Effector CD8-positive, alpha-beta T cell (primary cell): ENCODE results near the gene GMIP.

ENCODE experiments used
- DNase-seq: peaks from one replicate; lab custom pipeline; 2025; lab: John Stamatoyannopoulos, UW

GMIP gene

GRCh38 chr19:19657397-19657783, 13.9 kb upstream of the GMIP start:
- DNase-seq: no peak

- no peak for DNase-seq
Observed at GRCh38 chr19:19656451-19657396, 13.3 kb upstream of the GMIP start.

- no peak for DNase-seq
Observed at GRCh38 chr19:19655641-19656343, 12.3 kb upstream of the GMIP start.

- DNase-seq: no peak
Observed at GRCh38 chr19:19655051-19655594, 11.7 kb upstream of the GMIP start.

GRCh38 chr19:19654441-19654840, 11.0 kb upstream of the GMIP start:
- DNase-seq: no peak

GRCh38 chr19:19653597-19654147, 10.2 kb upstream of the GMIP start:
- no peak for DNase-seq

- no peak for DNase-seq
Observed at GRCh38 chr19:19652482-19653295, 9.2 kb upstream of the GMIP start.

- no peak for DNase-seq
Observed at GRCh38 chr19:19651076-19651475, 7.6 kb upstream of the GMIP start.

GRCh38 chr19:19650331-19650730, 6.9 kb upstream of the GMIP start:
- no peak for DNase-seq

- no peak for DNase-seq
Observed at GRCh38 chr19:19649580-19649995, 6.1 kb upstream of the GMIP start.

- DNase-seq: no peak
Observed at GRCh38 chr19:19649155-19649554, 5.7 kb upstream of the GMIP start.

- DNase-seq: no peak
Observed at GRCh38 chr19:19647037-19647835, 3.8 kb upstream of the GMIP start.

GRCh38 chr19:19645233-19645870, 1.9 kb upstream of the GMIP start:
- DNase-seq: no peak

GRCh38 chr19:19644054-19644388, 564 bp upstream of the GMIP start:
- DNase-seq: no peak

- no peak for DNase-seq
Observed at GRCh38 chr19:19642506-19643157, 825 bp downstream of the GMIP start.

GRCh38 chr19:19637523-19638251, 5.8 kb downstream of the GMIP start:
- DNase-seq: no peak

GRCh38 chr19:19637186-19637522, 6.3 kb downstream of the GMIP start:
- no peak for DNase-seq

GRCh38 chr19:19636573-19637185, 6.8 kb downstream of the GMIP start:
- DNase-seq: no peak

- DNase-seq: no peak
Observed at GRCh38 chr19:19635313-19635702, 8.1 kb downstream of the GMIP start.
